Heart right ventricle (tissue), 16 donors: ENCODE results near the gene RPS6KA1. TPM values are rescaled to one million over a fixed set of nuclear protein-coding genes. Genes with fewer than 3 reads are reported as not detected.
"Not testable (repeated sequence)": the region's sequence is repeated elsewhere in the genome, so short reads cannot be mapped to it uniquely, and the experiment has no call there.

ENCODE experiments used
- ATAC-seq, 8 donors: fragments of 200-7000 bp; cut with Tn5 transposase; one replicate each; pipeline ENCODE4 v1.9.1; 2020; ENCODE audit warnings: mild to moderate bottlenecking in 8 of 8, moderate library complexity in 8 of 8, moderate number of reproducible peaks in 1 of 8
- DNase-seq, 2 donors: peaks; one replicate each; pipeline ENCODE4 v3.0.0-alpha.2; 2020
- H3K27ac ChIP-seq, 10 donors: fragments of 200-600 bp; sonication (generic) in 2 of 10; one replicate each; pipeline versions ENCODE4 v1.5.0 to v1.8.0; 2020 to 2022; ENCODE audit warnings: mild to moderate bottlenecking in 3 of 10
- H3K27me3 ChIP-seq, 7 donors: fragments of 200-600 bp; one replicate each; pipeline ENCODE4 v1.8.0; 2021 to 2022; ENCODE audit warnings: mild to moderate bottlenecking in 2 of 7
- H3K36me3 ChIP-seq, 9 donors: fragments of 200-600 bp; sonication (generic) in 1 of 9; one replicate each; pipeline versions ENCODE4 v1.5.0 to v1.8.0; 2020 to 2022; ENCODE audit warnings: mild to moderate bottlenecking in 2 of 9
- H3K4me1 ChIP-seq, 9 donors: fragments of 200-600 bp; sonication (generic) in 1 of 9; one replicate each; pipeline versions ENCODE4 v1.5.0 to v1.8.0; 2020 to 2022; ENCODE audit warnings: mild to moderate bottlenecking in 4 of 9
- H3K4me3 ChIP-seq, 10 donors: fragments of 200-600 bp; sonication (generic) in 2 of 10; one replicate each; pipeline versions ENCODE4 v1.5.0 to v1.8.0; 2020 to 2022; ENCODE audit warnings: mild to moderate bottlenecking in 7 of 10, moderate library complexity in 2 of 10
- H3K9me3 ChIP-seq, 11 donors: fragments of 200-600 bp in 10 of 11; sonication (generic) in 2 of 11; one replicate each; pipeline versions ENCODE4 v1.5.0 to v1.8.0; 2013 to 2022; ENCODE audit warnings: mild to moderate bottlenecking in 2 of 11, control low read depth in 1 of 11, moderate library complexity in 1 of 11
- CTCF ChIP-seq, 9 donors: fragments of 200-600 bp; sonication (generic) in 2 of 9; IDR thresholded peaks; one replicate each; pipeline versions ENCODE4 v1.5.0 to v1.8.0; 2021 to 2022; ENCODE audit warnings: antibody characterized with exemption in 9 of 9, mild to moderate bottlenecking in 5 of 9, moderate library complexity in 1 of 9
- WGBS, 2 donors: extraction: QIAGEN DNeasy Blood & Tissue Kit; methylation state at CpG; one replicate each; pipeline ENCODE4 v1.1.7; 2013; ENCODE audit warnings: inconsistent platforms in 1 of 2; 5-methylcytosine and 5-hydroxymethylcytosine counted together
- intact Hi-C, 10 donors: fragments of 100-400 bp; cut with DNase I; formaldehyde crosslinking; loops; one replicate each; pipeline versions ENCODE4 v1.11.1 to v1.14.2; 2022
- polyA plus RNA-seq, 2 donors: library from polyadenylated mRNA; stranded (reverse); fragments of 200-250 nt; gene quantifications; one replicate each; pipeline ENCODE4 v1.2.3, GENCODE V29; 2013
- total RNA-seq, 10 donors: library from RNA; stranded (reverse); fragmentation: NEBNext Ultra II Directional in 3 of 10; extraction: Animal tissue kit (Norgen Biotek cat#: 25700) in 3 of 10; gene quantifications; one replicate each; pipeline versions ENCODE4 v1.2.1 to v1.2.4, GENCODE V29; 2021 to 2023
- donor health status: Arrhythmogenic right ventricular cardiomyopathy.
- donor health status: ischemic (EF 13 %, LVEDD 7.1; RV severe dilation, severe dysfunction).
- donor health status: healthy with polysubstance abuse.
- donor health status: DM: no; HTN: yes; CAD: no.
- donor health status: DM: no; HTN: no; CAD: no.
- donor health status: ischemic (EF 25% LVEDD 6.9; RV normal size, moderate dysfunction).
- donor health status: ischemic (EF 25% LVEDD 5.7; RV mildly dilated, moderate dysfunction).
- donor health status: healthy.
- donor health status: DM: yes; HTN: yes; CAD: no.
- donor health status: Ischemic cardiomyopathy.
- donor health status: ischemic (EF 35%, LVEDD 5.7; RV mildly dilated, moderate dysfunction).
- donor health status: nonischemic (EF 11% LVEDD 7.7; RV severe dilation, severe dysfunction).
- donor health status: DM: yes; HTN: yes; CAD: no.
- donor health status: PGD.
- donor health status: ischemic (EF 29% LVEDD 5.4; RV normal size, mild dysfunction).
- donor health status: nonischemic (EF 23%, LVEDD 6.1; RV moderate dilation, normal function).

The RPS6KA1 gene
- total and polyA plus RNA-seq, 12 donors: 1.4 to 12.2 (median 2.8) TPM

- intact Hi-C loops: no loop called here
- 83 to 86% methylated on average over 7 of the region's 7 CpGs for WGBS, 2 donors
Observed at GRCh38 chr1:26581287-26581651, 51.7 kb downstream of the RPS6KA1 start.

GRCh38 chr1:26582053-26582835, 52.7 kb downstream of the RPS6KA1 start:
- Histone ChIP-seq H3K4me3 (no peak overlapping the region), H3K27me3 (no peaks in the 10 kb centered on the region), H3K4me1 (peaks cover 0 to 32% (median 0%) of the 10 kb centered on the region in 9 donors), H3K27ac (peak overlapping the region in 1 of 10 donors; percentile 66), H3K9me3 (no peaks in the 10 kb centered on the region), H3K36me3 (no peaks in the 10 kb centered on the region)
- intact Hi-C loops: no loop called here
- 86 to 90% methylated on average over 8 of the region's 8 CpGs for WGBS, 2 donors
- ATAC-seq: no peak
- DNase-seq: no peak
- no peak for TF ChIP-seq CTCF (IDR thresholded peaks at IDR 0.05)

More at GRCh38 chr1:26581287-26581651, 51.7 kb downstream of the RPS6KA1 start:
- no peaks in the 10 kb centered on the region for H3K9me3 ChIP-seq
- H3K4me3 ChIP-seq: no peak overlapping the region
- H3K27ac ChIP-seq: no peak overlapping the region
- DNase-seq: no peak
- TF ChIP-seq CTCF (IDR thresholded peaks at IDR 0.05): no peak
- H3K27me3 ChIP-seq: no peaks in the 10 kb centered on the region
- no peaks in the 10 kb centered on the region for H3K36me3 ChIP-seq
- ATAC-seq: no peak
- H3K4me1 ChIP-seq: peaks cover 0 to 32% (median 0%) of the 10 kb centered on the region in 9 donors

GRCh38 chr1:26582836-26583460, 53.4 kb downstream of the RPS6KA1 start:
- Histone ChIP-seq H3K36me3 (no peaks in the 10 kb centered on the region), H3K4me3 (no peak overlapping the region), H3K27me3 (no peaks in the 10 kb centered on the region), H3K9me3 (peaks cover 0 to under 1% (median 0%) of the 10 kb centered on the region in 11 donors), H3K4me1 (peaks cover 0 to 32% (median 0%) of the 10 kb centered on the region in 9 donors), H3K27ac (peak overlapping the region in 1 of 10 donors; percentile 66)
- DNase-seq: peak in 1 of 2 donors; percentile 27
- 75 to 77% methylated on average over 6 of the region's 6 CpGs for WGBS, 2 donors
- intact Hi-C loops: no loop called here
- TF ChIP-seq CTCF (IDR thresholded peaks at IDR 0.05): no peak
- peak in 1 of 8 donors; percentile 45 for ATAC-seq

- H3K36me3 ChIP-seq: no peaks in the 10 kb centered on the region
- intact Hi-C loops: no loop called here
- 77 to 78% methylated on average over 5 of the region's 5 CpGs for WGBS, 2 donors
- H3K27me3 ChIP-seq: no peaks in the 10 kb centered on the region
- ATAC-seq: no peak
- H3K9me3 ChIP-seq: peaks cover 0 to 10% (median 6%) of the 10 kb centered on the region in 11 donors
- H3K4me1 ChIP-seq: peaks cover 0 to 32% (median 0%) of the 10 kb centered on the region in 9 donors
- no peak for DNase-seq
- peak in 1 of 9 donors; percentile 21 for TF ChIP-seq CTCF (IDR thresholded peaks at IDR 0.05)
- no peak overlapping the region for H3K4me3 ChIP-seq
- peak overlapping the region in 1 of 10 donors; percentile 66 for H3K27ac ChIP-seq
Observed at GRCh38 chr1:26583646-26584485, 54.3 kb downstream of the RPS6KA1 start.

GRCh38 chr1:26584588-26584987, 55.0 kb downstream of the RPS6KA1 start:
- H3K4me3 ChIP-seq, ATAC-seq, H3K36me3 ChIP-seq, intact Hi-C loops, H3K27ac ChIP-seq, H3K27me3 ChIP-seq, DNase-seq: not testable (repeated sequence)
- H3K4me1 ChIP-seq: peaks cover 0 to 32% (median 0%) of the 10 kb centered on the region in 9 donors
- peaks cover 0 to 16% (median 9%) of the 10 kb centered on the region in 11 donors for H3K9me3 ChIP-seq
- WGBS, 2 donors: 90 to 92% methylated on average over 4 of the region's 4 CpGs
